ENCODE measurements around the gene ABCA8. TPM values are rescaled to one million over a fixed set of nuclear protein-coding genes. Genes with fewer than 3 reads are reported as not detected.

ABCA8 gene
- polyA plus RNA-seq, 1 experiment, result 13.8 TPM

DNA sequence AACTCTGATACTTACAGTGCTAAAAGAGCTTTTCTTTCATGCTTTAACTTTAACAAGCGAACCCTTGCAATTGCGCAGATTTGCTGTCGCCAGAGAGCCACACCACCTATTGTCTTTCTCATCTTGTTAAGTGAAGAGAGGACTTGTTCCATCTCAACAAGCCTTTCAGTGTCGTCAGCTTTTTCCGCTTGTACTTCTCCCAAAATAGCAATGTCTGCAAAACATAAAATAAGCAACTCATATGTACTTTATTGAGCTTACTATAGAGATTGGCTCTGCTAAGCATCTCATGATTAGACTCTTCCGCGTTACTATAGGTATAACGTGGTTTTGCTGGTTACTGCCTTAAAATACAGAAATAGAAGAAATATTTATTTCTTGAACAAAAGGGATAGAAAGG, 51.9 kb downstream of the ABCA8 start:
- no peak for DNase-seq (ENCODE audit: low read depth, low spot score)
- Histone ChIP-seq H3K9me3 (ENCODE audit: control insufficient read depth, insufficient read depth, low read length) (no peaks in the 10 kb centered on the region), H3K4me3 (ENCODE audit: low read depth, low read length) (no peak overlapping the region), H3K27ac (ENCODE audit: low read depth, low read length) (no peak overlapping the region), H3K27me3 (ENCODE audit: control insufficient read depth, insufficient read depth, low read length) (no peaks in the 10 kb centered on the region)
- ChIA-PET CTCF (interaction anchor here (1.9 kb wide), 1 partner anchor 126 kb away, joined by 6 read pairs; no protein-coding TSS in a partner anchor), POLR2A (no interaction called here)
- TF ChIP-seq, protein P1, sequence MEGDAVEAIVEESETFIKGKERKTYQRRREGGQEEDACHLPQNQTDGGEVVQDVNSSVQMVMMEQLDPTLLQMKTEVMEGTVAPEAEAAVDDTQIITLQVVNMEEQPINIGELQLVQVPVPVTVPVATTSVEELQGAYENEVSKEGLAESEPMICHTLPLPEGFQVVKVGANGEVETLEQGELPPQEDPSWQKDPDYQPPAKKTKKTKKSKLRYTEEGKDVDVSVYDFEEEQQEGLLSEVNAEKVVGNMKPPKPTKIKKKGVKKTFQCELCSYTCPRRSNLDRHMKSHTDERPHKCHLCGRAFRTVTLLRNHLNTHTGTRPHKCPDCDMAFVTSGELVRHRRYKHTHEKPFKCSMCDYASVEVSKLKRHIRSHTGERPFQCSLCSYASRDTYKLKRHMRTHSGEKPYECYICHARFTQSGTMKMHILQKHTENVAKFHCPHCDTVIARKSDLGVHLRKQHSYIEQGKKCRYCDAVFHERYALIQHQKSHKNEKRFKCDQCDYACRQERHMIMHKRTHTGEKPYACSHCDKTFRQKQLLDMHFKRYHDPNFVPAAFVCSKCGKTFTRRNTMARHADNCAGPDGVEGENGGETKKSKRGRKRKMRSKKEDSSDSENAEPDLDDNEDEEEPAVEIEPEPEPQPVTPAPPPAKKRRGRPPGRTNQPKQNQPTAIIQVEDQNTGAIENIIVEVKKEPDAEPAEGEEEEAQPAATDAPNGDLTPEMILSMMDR (IDR thresholded peaks at IDR 0.05; ENCODE audit: low read depth, low read length), result no peak

DNA sequence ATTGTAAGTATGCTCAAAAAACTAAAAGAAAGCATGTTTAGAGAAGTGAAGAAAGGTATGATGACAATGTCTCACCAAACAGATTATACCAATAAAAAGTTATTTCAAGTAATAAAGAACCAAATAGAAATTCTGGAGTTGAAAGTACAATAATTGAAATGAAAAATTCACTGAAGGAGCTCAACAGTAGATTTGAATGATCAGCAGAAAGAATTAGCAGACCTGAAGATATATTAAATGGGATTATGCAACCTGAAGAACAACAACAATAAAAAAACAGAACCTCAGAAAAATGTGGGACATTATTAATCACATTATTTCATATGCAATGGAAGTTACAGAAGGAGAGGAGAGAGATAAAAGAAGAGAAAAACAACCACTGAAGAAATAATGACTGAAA, 57.6 kb downstream of the ABCA8 start:
- DNase-seq (ENCODE audit: low read depth, low spot score), result no peak
- Histone ChIP-seq H3K27ac (ENCODE audit: low read depth, low read length) (no peak overlapping the region), H3K4me3 (ENCODE audit: low read depth, low read length) (no peak overlapping the region), H3K27me3 (ENCODE audit: control insufficient read depth, insufficient read depth, low read length) (no peaks in the 10 kb centered on the region), H3K9me3 (ENCODE audit: control insufficient read depth, insufficient read depth, low read length) (no peaks in the 10 kb centered on the region)
- POLR2A ChIA-PET, result no interaction called here
- TF ChIP-seq, protein P1 (IDR thresholded peaks at IDR 0.05; ENCODE audit: low read depth, low read length), result no peak
- CTCF ChIA-PET, result interaction anchor here (0.5 to 1.4 kb wide), 2 partner anchors 126 to 199 kb away, joined by 3 to 4 read pairs; no protein-coding TSS in a partner anchor

DNA sequence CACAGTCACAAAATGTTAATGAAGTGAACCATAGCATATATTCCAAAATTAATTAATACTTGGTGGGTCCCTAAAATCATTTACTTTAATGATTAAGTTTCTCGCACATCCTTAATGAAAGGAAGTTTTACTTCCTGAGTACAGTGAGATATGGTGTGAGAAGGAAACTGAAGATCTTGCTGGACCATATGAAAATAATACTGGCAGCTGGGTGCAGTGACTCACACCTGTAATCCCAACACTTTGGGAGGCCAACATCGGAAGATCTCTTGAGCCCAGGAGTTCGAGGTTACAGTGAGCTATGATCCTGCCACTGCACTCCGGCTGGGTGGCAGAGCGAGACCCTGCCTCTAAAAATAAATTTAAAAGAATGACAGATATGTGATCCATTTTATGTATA, 62.5 kb downstream of the ABCA8 start:
- TF ChIP-seq, protein P1 (IDR thresholded peaks at IDR 0.05; ENCODE audit: low read depth, low read length), result no peak
- ChIA-PET CTCF (no interaction called here), POLR2A (no interaction called here)
- H3K4me3 ChIP-seq (ENCODE audit: low read depth, low read length), result no peak overlapping the region
- no peaks in the 10 kb centered on the region for H3K27me3 ChIP-seq (ENCODE audit: control insufficient read depth, insufficient read depth, low read length)
- H3K27ac ChIP-seq (ENCODE audit: low read depth, low read length), result no peak overlapping the region
- no peak for DNase-seq (ENCODE audit: low read depth, low spot score)
- no peaks in the 10 kb centered on the region for H3K9me3 ChIP-seq (ENCODE audit: control insufficient read depth, insufficient read depth, low read length)

DNA sequence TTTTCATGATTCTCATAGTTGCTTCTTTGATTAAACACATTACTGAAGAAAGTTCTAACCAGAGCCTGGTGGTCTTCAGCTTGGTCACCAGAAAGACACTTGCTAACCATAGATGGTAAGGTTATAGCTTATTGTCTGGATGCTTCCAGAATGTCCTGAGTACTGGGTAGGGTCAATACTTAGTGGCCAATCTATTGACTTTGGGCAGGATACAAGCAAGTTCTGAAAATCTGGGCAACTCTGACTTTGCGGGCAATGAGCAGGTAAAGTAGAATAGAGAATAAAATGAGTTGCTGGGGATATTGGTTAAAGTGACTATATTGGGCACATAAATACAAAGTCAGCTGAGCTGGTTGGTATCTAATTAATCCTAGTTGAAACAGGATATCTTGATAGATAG, 63.0 kb downstream of the ABCA8 start:
- Histone ChIP-seq H3K27ac (ENCODE audit: low read depth, low read length) (no peak overlapping the region), H3K4me3 (ENCODE audit: low read depth, low read length) (no peak overlapping the region), H3K27me3 (ENCODE audit: control insufficient read depth, insufficient read depth, low read length) (no peaks in the 10 kb centered on the region), H3K9me3 (ENCODE audit: control insufficient read depth, insufficient read depth, low read length) (no peaks in the 10 kb centered on the region)
- DNase-seq (ENCODE audit: low read depth, low spot score), result no peak
- CTCF ChIA-PET, result no interaction called here
- POLR2A ChIA-PET, result no interaction called here
- TF ChIP-seq, protein P1 (IDR thresholded peaks at IDR 0.05; ENCODE audit: low read depth, low read length), result no peak

DNA sequence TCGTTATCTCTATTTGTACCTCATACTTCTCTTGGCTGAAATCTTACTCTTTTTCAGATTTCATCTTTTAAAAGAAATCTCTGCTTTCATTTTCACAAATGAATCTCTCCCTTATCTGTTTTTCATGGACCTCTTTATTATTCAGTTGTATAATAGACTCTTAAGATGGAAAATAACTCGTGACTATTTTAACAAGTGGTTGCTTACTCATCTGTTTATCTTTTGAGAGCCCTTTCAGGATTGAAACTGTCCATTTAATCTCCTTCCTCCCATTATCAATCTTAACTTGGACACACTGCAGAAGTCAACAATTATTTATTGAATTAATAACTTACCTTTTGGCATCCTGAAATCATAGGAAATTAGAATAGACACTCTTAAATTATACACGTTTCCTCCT, 68.8 kb downstream of the ABCA8 start:
- TF ChIP-seq, protein P1 (IDR thresholded peaks at IDR 0.05; ENCODE audit: low read depth, low read length), result no peak
- CTCF ChIA-PET, result no interaction called here
- Histone ChIP-seq H3K27ac (ENCODE audit: low read depth, low read length) (no peak overlapping the region), H3K27me3 (ENCODE audit: control insufficient read depth, insufficient read depth, low read length) (no peaks in the 10 kb centered on the region), H3K9me3 (ENCODE audit: control insufficient read depth, insufficient read depth, low read length) (no peaks in the 10 kb centered on the region), H3K4me3 (ENCODE audit: low read depth, low read length) (no peak overlapping the region)
- DNase-seq (ENCODE audit: low read depth, low spot score), result no peak
- POLR2A ChIA-PET, result no interaction called here

All from AG04450 (cell line).